ENCODE results near the gene PARD6B. TPM values are rescaled to one million over a fixed set of nuclear protein-coding genes. Genes with fewer than 3 reads are reported as not detected.

The PARD6B gene
- total RNA-seq, 1 experiment from 2014 or later: 41.3 TPM

DNA sequence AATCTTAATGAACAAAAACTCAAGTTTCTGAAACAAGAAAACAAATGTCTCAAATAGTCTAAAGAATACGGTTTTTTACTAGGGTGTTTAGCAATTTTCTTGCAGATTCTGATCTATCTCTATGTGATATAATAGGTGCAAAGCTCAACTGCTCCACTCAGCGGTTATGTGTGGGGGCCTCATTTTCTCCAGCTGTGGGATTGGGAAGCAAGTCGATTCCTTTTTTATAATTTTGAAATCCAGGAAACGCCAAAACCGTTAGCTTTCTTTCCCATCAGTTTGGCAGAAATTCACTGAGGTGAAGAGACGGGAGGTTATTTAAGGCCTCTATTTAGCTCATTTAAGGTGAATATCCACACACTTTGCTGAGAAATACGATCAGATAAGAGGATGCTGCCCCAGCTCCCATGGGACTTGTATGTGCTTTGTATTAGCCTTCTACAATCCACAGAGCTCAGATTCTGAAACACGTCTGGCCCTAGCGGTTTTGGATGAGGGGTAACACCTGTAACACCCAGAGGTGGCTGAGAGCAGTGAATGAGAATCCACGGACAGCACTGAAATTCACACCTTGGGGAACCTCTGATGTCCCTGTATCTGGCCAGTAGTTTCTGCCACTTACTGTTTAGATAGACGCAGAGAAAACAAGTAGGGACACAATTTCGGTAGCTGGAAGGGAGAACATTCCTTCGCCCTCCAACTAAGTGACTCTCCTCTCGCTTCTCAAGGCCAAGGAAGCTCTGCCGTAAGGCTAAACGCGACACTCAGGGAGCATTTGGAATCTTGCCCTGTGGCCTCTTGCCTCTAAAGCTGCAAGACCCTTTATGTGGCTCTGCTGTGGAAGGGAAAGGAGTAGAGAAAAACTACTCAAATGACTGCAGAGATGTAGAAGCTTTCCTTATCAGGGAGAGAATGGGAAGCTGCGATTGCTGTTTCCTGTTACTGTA is 56.9 kb downstream of the PARD6B start:
- DNase-seq (ENCODE audit: low read depth, low spot score) (peak; percentile 51), ATAC-seq (no peak)
- intact Hi-C loops (cut with micrococcal nuclease): loop anchor here (1.0 to 2.0 kb wide), 3 partner anchors 125 to 200 kb away; no protein-coding TSS in a partner anchor
- no peak overlapping the region for H3K27ac ChIP-seq (ENCODE audit: low read depth, low read length)
- H3K36me3 ChIP-seq (ENCODE audit: control insufficient read depth in 1 of 2, insufficient read depth in 2 of 2, low read length in 2 of 2): no peaks in the 10 kb centered on the region
- no peaks in the 10 kb centered on the region for H4K20me1 ChIP-seq (ENCODE audit: insufficient read depth)
- ChIA-PET CTCF (interaction anchor here (0.8 to 4.5 kb wide), 18 partner anchors 11 to 284 kb away, joined by 3 to 106 read pairs (median 5); no protein-coding TSS in a partner anchor), POLR2A (interaction anchor here (0.8 to 1.8 kb wide), 6 partner anchors 11 to 161 kb away, joined by 3 to 12 read pairs (median 4); no protein-coding TSS in a partner anchor), RAD21 (ENCODE audit: low non-redundant PET in 1 of 2, low total read pairs in 2 of 2, uncharacterized antibody in 2 of 2, unreplicated experiment in 2 of 2) (interaction anchor here (0.6 to 2.1 kb wide), 8 partner anchors 26 to 162 kb away, joined by 3 to 11 read pairs (median 4); no protein-coding TSS in a partner anchor)
- H2AFZ ChIP-seq (ENCODE audit: low read depth, low read length, poor library complexity, severe bottlenecking): peak overlapping the region; percentile 44
- BruUV-seq (replicated peaks): no TSS peak
- no peaks in the 10 kb centered on the region for H3K9me2 ChIP-seq (ENCODE audit: insufficient read depth)
- H3K4me2 ChIP-seq (ENCODE audit: low read length): peak overlapping the region; percentile 39; the same call in 1 of the 2 replicates
- no peaks in the 10 kb centered on the region for H3K9me3 ChIP-seq (ENCODE audit: control insufficient read depth in 1 of 2, insufficient read depth in 1 of 2, low read depth in 1 of 2, low read length in 2 of 2)
- 0 out of 2 replicates have a peak overlapping the region, but pooled peaks have one; percentile 11 for H3K9ac ChIP-seq (ENCODE audit: low read length)
- H3K4me3 ChIP-seq (replicated peaks in 1 of 2; ENCODE audit: low read depth in 1 of 2, low read length in 2 of 2): no peak overlapping the region
- H3K4me1 ChIP-seq (ENCODE audit: control insufficient read depth in 1 of 2, insufficient read depth in 2 of 2, low read length in 2 of 2): peaks cover 18 to 38% of the 10 kb centered on the region in 2 experiments
- no peaks in the 10 kb centered on the region for H3K27me3 ChIP-seq (ENCODE audit: insufficient read depth, low read length)
- H3K79me2 ChIP-seq (ENCODE audit: insufficient read depth, low read length): no peaks in the 10 kb centered on the region
- TF ChIP-seq RAD21 (IDR thresholded peaks at IDR 0.05; ENCODE audit: low read depth): peak; percentile 96
- TF ChIP-seq, protein P1, sequence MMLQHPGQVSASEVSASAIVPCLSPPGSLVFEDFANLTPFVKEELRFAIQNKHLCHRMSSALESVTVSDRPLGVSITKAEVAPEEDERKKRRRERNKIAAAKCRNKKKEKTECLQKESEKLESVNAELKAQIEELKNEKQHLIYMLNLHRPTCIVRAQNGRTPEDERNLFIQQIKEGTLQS (IDR thresholded peaks at IDR 0.05): no peak
- no peak for TF ChIP-seq ELF1 (IDR thresholded peaks at IDR 0.05; ENCODE audit: borderline replicate concordance, low read depth)
- no peak for TF ChIP-seq POLR2AphosphoS5 (IDR thresholded peaks at IDR 0.05; ENCODE audit: low read depth, low read length)
- TF ChIP-seq ZFX (IDR thresholded peaks at IDR 0.05): no peak
- TF ChIP-seq, protein P2, sequence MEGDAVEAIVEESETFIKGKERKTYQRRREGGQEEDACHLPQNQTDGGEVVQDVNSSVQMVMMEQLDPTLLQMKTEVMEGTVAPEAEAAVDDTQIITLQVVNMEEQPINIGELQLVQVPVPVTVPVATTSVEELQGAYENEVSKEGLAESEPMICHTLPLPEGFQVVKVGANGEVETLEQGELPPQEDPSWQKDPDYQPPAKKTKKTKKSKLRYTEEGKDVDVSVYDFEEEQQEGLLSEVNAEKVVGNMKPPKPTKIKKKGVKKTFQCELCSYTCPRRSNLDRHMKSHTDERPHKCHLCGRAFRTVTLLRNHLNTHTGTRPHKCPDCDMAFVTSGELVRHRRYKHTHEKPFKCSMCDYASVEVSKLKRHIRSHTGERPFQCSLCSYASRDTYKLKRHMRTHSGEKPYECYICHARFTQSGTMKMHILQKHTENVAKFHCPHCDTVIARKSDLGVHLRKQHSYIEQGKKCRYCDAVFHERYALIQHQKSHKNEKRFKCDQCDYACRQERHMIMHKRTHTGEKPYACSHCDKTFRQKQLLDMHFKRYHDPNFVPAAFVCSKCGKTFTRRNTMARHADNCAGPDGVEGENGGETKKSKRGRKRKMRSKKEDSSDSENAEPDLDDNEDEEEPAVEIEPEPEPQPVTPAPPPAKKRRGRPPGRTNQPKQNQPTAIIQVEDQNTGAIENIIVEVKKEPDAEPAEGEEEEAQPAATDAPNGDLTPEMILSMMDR (IDR thresholded peaks at IDR 0.05 in 2 of 3, conservative IDR thresholded peaks at IDR 0.05 in 1 of 3; ENCODE audit: borderline replicate concordance in 1 of 3, insufficient read depth in 1 of 3, low read depth in 2 of 3, low read length in 2 of 3): peak; percentile 67 to 91 (median 76)
- no peak for TF ChIP-seq FOSL1 (IDR thresholded peaks at IDR 0.05; ENCODE audit: low read depth)
- no peak for TF ChIP-seq SIN3A (IDR thresholded peaks at IDR 0.05; ENCODE audit: low read depth)
- no peak for TF ChIP-seq TCF7L2 (IDR thresholded peaks at IDR 0.05; ENCODE audit: borderline replicate concordance, extremely low read depth, insufficient read depth, insufficient read length)
- TF ChIP-seq JUND (IDR thresholded peaks at IDR 0.05): no peak
- TF ChIP-seq YY1 (IDR thresholded peaks at IDR 0.05; ENCODE audit: extremely low read depth, insufficient replicate concordance, low read depth, low read length): no peak
- no peak for TF ChIP-seq SP1 (IDR thresholded peaks at IDR 0.05; ENCODE audit: low read depth)
- peak; percentile 60; the same call in 1 of the 2 replicates for TF ChIP-seq CEBPB (IDR thresholded peaks at IDR 0.05; ENCODE audit: low read depth)
- TF ChIP-seq, protein P3, sequence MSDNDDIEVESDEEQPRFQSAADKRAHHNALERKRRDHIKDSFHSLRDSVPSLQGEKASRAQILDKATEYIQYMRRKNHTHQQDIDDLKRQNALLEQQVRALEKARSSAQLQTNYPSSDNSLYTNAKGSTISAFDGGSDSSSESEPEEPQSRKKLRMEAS (IDR thresholded peaks at IDR 0.05): no peak
- no peak for TF ChIP-seq SRF (IDR thresholded peaks at IDR 0.05; ENCODE audit: low read depth)
- TF ChIP-seq ZNF274 (IDR thresholded peaks at IDR 0.05; ENCODE audit: low read depth, low read length): no peak
- TF ChIP-seq POLR2A (IDR thresholded peaks at IDR 0.05; ENCODE audit: borderline replicate concordance, extremely low read depth, insufficient read depth, insufficient read length): no peak
- no peak for TF ChIP-seq EZH2 (IDR thresholded peaks at IDR 0.05)
- TF ChIP-seq EZH2phosphoT487 (IDR thresholded peaks at IDR 0.05; ENCODE audit: borderline replicate concordance): no peak
- TF ChIP-seq CBX3 (IDR thresholded peaks at IDR 0.05; ENCODE audit: low read depth): no peak
- no peak for TF ChIP-seq EGR1 (IDR thresholded peaks at IDR 0.05; ENCODE audit: low read depth)
- TF ChIP-seq, protein P4, sequence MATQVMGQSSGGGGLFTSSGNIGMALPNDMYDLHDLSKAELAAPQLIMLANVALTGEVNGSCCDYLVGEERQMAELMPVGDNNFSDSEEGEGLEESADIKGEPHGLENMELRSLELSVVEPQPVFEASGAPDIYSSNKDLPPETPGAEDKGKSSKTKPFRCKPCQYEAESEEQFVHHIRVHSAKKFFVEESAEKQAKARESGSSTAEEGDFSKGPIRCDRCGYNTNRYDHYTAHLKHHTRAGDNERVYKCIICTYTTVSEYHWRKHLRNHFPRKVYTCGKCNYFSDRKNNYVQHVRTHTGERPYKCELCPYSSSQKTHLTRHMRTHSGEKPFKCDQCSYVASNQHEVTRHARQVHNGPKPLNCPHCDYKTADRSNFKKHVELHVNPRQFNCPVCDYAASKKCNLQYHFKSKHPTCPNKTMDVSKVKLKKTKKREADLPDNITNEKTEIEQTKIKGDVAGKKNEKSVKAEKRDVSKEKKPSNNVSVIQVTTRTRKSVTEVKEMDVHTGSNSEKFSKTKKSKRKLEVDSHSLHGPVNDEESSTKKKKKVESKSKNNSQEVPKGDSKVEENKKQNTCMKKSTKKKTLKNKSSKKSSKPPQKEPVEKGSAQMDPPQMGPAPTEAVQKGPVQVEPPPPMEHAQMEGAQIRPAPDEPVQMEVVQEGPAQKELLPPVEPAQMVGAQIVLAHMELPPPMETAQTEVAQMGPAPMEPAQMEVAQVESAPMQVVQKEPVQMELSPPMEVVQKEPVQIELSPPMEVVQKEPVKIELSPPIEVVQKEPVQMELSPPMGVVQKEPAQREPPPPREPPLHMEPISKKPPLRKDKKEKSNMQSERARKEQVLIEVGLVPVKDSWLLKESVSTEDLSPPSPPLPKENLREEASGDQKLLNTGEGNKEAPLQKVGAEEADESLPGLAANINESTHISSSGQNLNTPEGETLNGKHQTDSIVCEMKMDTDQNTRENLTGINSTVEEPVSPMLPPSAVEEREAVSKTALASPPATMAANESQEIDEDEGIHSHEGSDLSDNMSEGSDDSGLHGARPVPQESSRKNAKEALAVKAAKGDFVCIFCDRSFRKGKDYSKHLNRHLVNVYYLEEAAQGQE (IDR thresholded peaks at IDR 0.05; ENCODE audit: low read depth): no peak

Measured in HCT116 (cell line).